BLaER1 (cell line): ENCODE measurements around the gene CIB4.

Experiments used
- H3K27ac ChIP-seq: shearing (Covaris generic); formaldehyde crosslinking; 2 replicates; pipeline ENCODE4 v1.8.1; 2022
- H3K27me3 ChIP-seq: shearing (Covaris generic); formaldehyde crosslinking; 2 replicates; pipeline ENCODE4 v1.8.1; 2022
- H3K36me3 ChIP-seq: shearing (Covaris generic); formaldehyde crosslinking; 2 replicates; pipeline ENCODE4 v1.8.1; 2022
- H3K4me1 ChIP-seq: shearing (Covaris generic); formaldehyde crosslinking; 2 replicates; pipeline ENCODE4 v1.8.1; 2022
- H3K4me2 ChIP-seq: shearing (Covaris generic); formaldehyde crosslinking; 2 replicates; pipeline ENCODE4 v1.8.1; 2022
- H3K4me3 ChIP-seq: shearing (Covaris generic); formaldehyde crosslinking; 2 replicates; pipeline ENCODE4 v1.8.1; 2022
- H3K9ac ChIP-seq: shearing (Covaris generic); formaldehyde crosslinking; 2 replicates; pipeline ENCODE4 v1.8.1; 2022
- H3K9me3 ChIP-seq: shearing (Covaris generic); formaldehyde crosslinking; 2 replicates; pipeline ENCODE4 v1.8.1; 2022
- H4K20me1 ChIP-seq: shearing (Covaris generic); formaldehyde crosslinking; 2 replicates; pipeline ENCODE4 v1.8.1; 2022
- Cebpa-rat ChIP-seq: shearing (Covaris generic); IDR thresholded peaks from 2 replicates; pipeline ENCODE4 v1.8.1; 2022

The CIB4 gene

DNA sequence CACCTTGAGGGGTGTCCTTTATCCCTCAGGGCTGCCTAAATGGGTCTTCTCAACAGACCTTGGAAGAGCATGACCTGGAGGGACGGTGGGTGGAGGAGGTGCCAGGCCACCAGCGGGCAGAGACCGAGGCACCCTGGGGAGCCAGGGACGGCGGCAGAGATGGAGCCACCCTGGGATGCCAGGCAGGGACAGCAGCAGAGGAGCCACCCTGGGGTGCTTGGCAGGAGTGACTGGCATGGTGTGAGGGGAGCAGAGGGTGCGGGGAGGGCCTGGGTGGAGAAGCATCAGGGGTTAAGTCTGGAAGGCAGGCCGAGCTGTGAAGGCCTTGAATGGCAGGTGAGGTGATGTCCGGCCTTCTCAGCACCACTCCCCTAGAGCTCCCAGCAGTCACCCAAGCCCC is 56.1 kb downstream of the CIB4 start:
- Histone ChIP-seq H3K36me3 (no peaks in the 10 kb centered on the region), H4K20me1 (no peaks in the 10 kb centered on the region), H3K9ac (no peak overlapping the region), H3K9me3 (no peaks in the 10 kb centered on the region), H3K27me3 (no peaks in the 10 kb centered on the region), H3K4me3 (no peak overlapping the region), H3K27ac (no peak overlapping the region), H3K4me1 (peaks cover 21% of the 10 kb centered on the region), H3K4me2 (peak overlapping the region; percentile 24)
- TF ChIP-seq Cebpa-rat = no peak

DNA sequence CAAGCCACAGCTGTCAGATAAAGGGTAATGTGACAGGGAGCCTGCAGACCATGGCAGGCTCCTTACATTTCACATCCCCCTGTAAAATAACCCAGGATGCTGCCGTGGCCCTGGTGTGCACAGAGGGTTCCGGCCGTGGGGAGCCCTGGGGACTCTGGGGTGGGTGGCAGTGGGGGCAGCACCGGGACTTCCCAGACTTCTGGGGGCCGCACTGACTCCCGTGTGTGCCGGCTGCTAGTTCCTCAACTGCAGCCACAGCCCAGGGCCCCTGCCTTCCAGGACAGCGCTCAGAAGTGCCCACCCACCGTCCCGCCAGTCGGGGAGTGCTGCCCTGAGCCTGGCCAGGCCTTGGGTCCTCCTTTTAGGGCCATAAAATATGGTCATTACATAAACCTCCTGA is 56.5 kb downstream of the CIB4 start:
- Histone ChIP-seq H3K4me3 (no peak overlapping the region), H3K27ac (no peak overlapping the region), H3K9me3 (no peaks in the 10 kb centered on the region), H4K20me1 (no peaks in the 10 kb centered on the region), H3K4me2 (peak overlapping the region; percentile 24), H3K4me1 (peaks cover 17% of the 10 kb centered on the region), H3K9ac (no peak overlapping the region), H3K36me3 (no peaks in the 10 kb centered on the region), H3K27me3 (no peaks in the 10 kb centered on the region)
- no peak for TF ChIP-seq Cebpa-rat

GRCh38 chr2:26584191-26584590 is 57.0 kb downstream of the CIB4 start:
- no peak overlapping the region for H3K9ac ChIP-seq
- no peak overlapping the region for H3K27ac ChIP-seq
- no peak overlapping the region for H3K4me3 ChIP-seq
- no peaks in the 10 kb centered on the region for H3K9me3 ChIP-seq
- H3K4me1 ChIP-seq = peaks cover 16% of the 10 kb centered on the region
- H4K20me1 ChIP-seq = no peaks in the 10 kb centered on the region
- no peaks in the 10 kb centered on the region for H3K36me3 ChIP-seq
- TF ChIP-seq Cebpa-rat = no peak
- H3K27me3 ChIP-seq = no peaks in the 10 kb centered on the region
- H3K4me2 ChIP-seq = peak overlapping the region; percentile 24

GRCh38 chr2:26583381-26583911 is 57.7 kb downstream of the CIB4 start:
- H3K27me3 ChIP-seq = no peaks in the 10 kb centered on the region

GRCh38 chr2:26582890-26583289 is 58.3 kb downstream of the CIB4 start:
- no peak overlapping the region for H3K27ac ChIP-seq
- no peak overlapping the region for H3K9ac ChIP-seq
- H3K4me1 ChIP-seq = peaks cover 16% of the 10 kb centered on the region
- no peak overlapping the region for H3K4me3 ChIP-seq
- H3K9me3 ChIP-seq = no peaks in the 10 kb centered on the region
- no peaks in the 10 kb centered on the region for H4K20me1 ChIP-seq
- H3K27me3 ChIP-seq = no peaks in the 10 kb centered on the region
- H3K4me2 ChIP-seq = no peak overlapping the region
- no peak for TF ChIP-seq Cebpa-rat
- H3K36me3 ChIP-seq = no peaks in the 10 kb centered on the region

More at GRCh38 chr2:26583381-26583911, 57.7 kb downstream of the CIB4 start:
- H3K4me1 ChIP-seq = peaks cover 16% of the 10 kb centered on the region
- no peaks in the 10 kb centered on the region for H3K36me3 ChIP-seq
- H3K4me3 ChIP-seq = no peak overlapping the region
- no peaks in the 10 kb centered on the region for H3K9me3 ChIP-seq
- no peaks in the 10 kb centered on the region for H4K20me1 ChIP-seq
- H3K4me2 ChIP-seq = no peak overlapping the region
- no peak overlapping the region for H3K27ac ChIP-seq
- TF ChIP-seq Cebpa-rat = no peak
- H3K9ac ChIP-seq = no peak overlapping the region

DNA sequence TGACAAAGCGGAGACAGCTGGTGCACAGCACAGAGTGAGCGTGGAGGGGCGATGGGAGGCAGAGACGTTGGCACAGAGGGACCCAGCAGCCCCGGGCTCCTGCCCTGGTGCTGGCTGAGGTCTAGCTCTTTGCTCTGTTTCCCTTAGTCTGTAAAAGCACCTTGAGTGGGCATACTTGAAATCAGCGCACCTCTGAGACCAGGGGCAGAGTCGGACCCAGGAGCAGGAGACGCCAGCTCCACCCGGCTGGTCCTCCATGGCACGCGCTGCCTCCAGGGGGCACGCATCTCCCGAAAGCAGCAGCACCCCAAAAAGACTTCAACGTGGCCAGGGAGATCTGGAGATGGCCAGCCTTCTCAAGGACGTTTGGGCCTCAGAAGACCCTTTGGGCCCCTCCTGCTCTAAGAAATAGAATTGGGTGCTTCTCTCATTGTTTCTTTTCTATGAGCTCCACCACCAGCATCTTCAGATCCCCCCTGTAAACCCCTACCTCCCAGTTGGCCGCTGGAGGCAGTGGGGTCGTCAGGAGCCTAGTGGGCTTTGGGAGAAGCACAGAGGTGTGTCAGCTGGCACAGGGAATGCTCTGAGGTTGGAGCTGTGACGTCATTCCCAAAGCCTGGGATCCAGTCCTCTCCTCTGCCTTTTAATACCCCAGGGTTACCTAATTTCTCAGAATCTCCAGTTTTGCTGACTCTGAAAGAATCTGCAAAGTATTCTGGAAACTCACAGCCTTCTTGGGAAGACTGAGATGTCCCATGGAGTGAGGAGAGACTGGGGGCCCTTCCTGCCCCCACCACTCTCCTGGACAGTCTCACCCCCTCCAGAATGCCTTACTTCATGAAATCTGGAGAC is 58.9 kb downstream of the CIB4 start:
- Histone ChIP-seq H3K27me3 (no peaks in the 10 kb centered on the region), H3K4me3 (no peak overlapping the region), H3K9me3 (no peaks in the 10 kb centered on the region), H3K4me2 (no peak overlapping the region), H3K36me3 (no peaks in the 10 kb centered on the region), H3K27ac (no peak overlapping the region), H3K9ac (no peak overlapping the region), H3K4me1 (peaks cover 22% of the 10 kb centered on the region), H4K20me1 (no peaks in the 10 kb centered on the region)
- TF ChIP-seq Cebpa-rat = no peak

DNA sequence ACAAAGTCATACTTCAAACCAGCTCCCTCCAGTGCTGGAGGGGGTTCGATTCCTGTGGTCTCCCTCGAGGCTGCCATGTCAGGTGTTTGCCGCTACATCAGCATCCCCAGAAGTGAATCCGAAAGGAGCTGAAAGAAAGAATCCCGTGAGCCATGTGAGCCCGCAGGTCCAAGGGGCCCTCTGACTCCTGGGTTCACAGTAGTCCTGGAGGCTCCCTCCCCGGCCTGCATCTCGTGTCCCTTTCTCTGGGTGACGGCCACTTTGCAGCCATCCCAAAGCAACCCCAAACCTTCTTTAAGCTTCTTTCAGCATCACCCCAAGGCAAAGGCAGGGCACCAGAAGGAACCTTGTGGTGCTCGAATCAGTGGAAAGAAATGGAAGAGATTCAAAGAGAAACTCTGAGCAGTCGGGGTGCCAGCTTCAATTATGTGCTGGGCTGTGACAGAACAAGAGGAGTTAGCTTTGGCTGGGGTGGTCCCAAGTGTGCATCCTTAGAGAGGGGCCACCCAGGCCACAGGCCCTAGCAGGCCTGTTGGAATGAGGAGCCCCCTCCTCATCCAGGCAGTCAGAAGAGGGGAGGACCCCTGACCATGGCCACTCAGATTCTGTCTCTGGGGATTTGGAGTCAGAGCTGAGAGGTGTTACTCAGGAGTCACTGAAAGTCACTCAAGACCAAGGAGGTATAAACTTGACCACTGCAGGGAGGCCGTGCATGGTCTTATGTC is 59.7 kb downstream of the CIB4 start:
- Histone ChIP-seq H4K20me1 (no peaks in the 10 kb centered on the region), H3K4me1 (peaks cover 30% of the 10 kb centered on the region), H3K9ac (no peak overlapping the region), H3K4me3 (no peak overlapping the region), H3K9me3 (no peaks in the 10 kb centered on the region), H3K36me3 (no peaks in the 10 kb centered on the region), H3K27me3 (no peaks in the 10 kb centered on the region), H3K4me2 (no peak overlapping the region), H3K27ac (no peak overlapping the region)
- TF ChIP-seq Cebpa-rat = no peak

GRCh38 chr2:26580751-26581150 is 60.4 kb downstream of the CIB4 start:
- peaks cover 34% of the 10 kb centered on the region for H3K4me1 ChIP-seq
- no peak overlapping the region for H3K27ac ChIP-seq
- H3K9me3 ChIP-seq = no peaks in the 10 kb centered on the region
- H3K36me3 ChIP-seq = no peaks in the 10 kb centered on the region
- no peaks in the 10 kb centered on the region for H4K20me1 ChIP-seq
- H3K4me2 ChIP-seq = no peak overlapping the region
- no peak overlapping the region for H3K4me3 ChIP-seq
- H3K9ac ChIP-seq = no peak overlapping the region
- no peaks in the 10 kb centered on the region for H3K27me3 ChIP-seq
- no peak for TF ChIP-seq Cebpa-rat

- no peak for TF ChIP-seq Cebpa-rat
- Histone ChIP-seq H3K27me3 (no peaks in the 10 kb centered on the region), H3K4me2 (no peak overlapping the region)
These were observed 61.0 kb downstream of the CIB4 start for GRCh38 chr2:26580151-26580550.

DNA sequence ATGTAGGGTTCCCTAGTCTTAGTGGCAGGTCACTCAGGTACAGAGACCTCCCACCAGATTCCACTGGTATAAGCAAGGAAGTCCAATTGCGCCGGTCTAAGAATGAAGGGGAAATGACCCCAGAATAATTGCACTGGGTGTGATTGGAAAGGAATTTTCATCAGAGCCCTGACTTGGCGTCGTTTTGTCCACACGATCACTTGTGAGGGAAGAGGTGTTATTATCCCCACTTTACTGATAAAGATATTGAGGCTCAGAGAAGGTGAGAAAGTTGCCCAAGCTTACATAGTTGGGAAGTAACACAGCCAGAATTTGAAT is 61.5 kb downstream of the CIB4 start:
- H3K36me3 ChIP-seq = no peaks in the 10 kb centered on the region
- TF ChIP-seq Cebpa-rat = no peak
- H3K4me3 ChIP-seq = no peak overlapping the region
- H4K20me1 ChIP-seq = no peaks in the 10 kb centered on the region
- H3K27ac ChIP-seq = no peak overlapping the region
- no peaks in the 10 kb centered on the region for H3K9me3 ChIP-seq
- peaks cover 25% of the 10 kb centered on the region for H3K4me1 ChIP-seq
- no peak overlapping the region for H3K4me2 ChIP-seq
- no peak overlapping the region for H3K9ac ChIP-seq
- no peaks in the 10 kb centered on the region for H3K27me3 ChIP-seq

More at GRCh38 chr2:26580151-26580550, 61.0 kb downstream of the CIB4 start:
- Histone ChIP-seq H3K4me3 (no peak overlapping the region), H3K36me3 (no peaks in the 10 kb centered on the region), H3K9ac (no peak overlapping the region), H3K9me3 (no peaks in the 10 kb centered on the region), H4K20me1 (no peaks in the 10 kb centered on the region), H3K27ac (no peak overlapping the region), H3K4me1 (peaks cover 30% of the 10 kb centered on the region)
